Measurements from ENCODE around the gene GOLGA3. TPM values are rescaled to one million over a fixed set of nuclear protein-coding genes. Genes with fewer than 3 reads are reported as not detected.

Gene GOLGA3, protein sequence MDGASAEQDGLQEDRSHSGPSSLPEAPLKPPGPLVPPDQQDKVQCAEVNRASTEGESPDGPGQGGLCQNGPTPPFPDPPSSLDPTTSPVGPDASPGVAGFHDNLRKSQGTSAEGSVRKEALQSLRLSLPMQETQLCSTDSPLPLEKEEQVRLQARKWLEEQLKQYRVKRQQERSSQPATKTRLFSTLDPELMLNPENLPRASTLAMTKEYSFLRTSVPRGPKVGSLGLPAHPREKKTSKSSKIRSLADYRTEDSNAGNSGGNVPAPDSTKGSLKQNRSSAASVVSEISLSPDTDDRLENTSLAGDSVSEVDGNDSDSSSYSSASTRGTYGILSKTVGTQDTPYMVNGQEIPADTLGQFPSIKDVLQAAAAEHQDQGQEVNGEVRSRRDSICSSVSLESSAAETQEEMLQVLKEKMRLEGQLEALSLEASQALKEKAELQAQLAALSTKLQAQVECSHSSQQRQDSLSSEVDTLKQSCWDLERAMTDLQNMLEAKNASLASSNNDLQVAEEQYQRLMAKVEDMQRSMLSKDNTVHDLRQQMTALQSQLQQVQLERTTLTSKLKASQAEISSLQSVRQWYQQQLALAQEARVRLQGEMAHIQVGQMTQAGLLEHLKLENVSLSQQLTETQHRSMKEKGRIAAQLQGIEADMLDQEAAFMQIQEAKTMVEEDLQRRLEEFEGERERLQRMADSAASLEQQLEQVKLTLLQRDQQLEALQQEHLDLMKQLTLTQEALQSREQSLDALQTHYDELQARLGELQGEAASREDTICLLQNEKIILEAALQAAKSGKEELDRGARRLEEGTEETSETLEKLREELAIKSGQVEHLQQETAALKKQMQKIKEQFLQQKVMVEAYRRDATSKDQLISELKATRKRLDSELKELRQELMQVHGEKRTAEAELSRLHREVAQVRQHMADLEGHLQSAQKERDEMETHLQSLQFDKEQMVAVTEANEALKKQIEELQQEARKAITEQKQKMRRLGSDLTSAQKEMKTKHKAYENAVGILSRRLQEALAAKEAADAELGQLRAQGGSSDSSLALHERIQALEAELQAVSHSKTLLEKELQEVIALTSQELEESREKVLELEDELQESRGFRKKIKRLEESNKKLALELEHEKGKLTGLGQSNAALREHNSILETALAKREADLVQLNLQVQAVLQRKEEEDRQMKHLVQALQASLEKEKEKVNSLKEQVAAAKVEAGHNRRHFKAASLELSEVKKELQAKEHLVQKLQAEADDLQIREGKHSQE (N-terminal part only)
- total RNA-seq: 74.8 and 82.4 TPM in 2 replicates

DNA sequence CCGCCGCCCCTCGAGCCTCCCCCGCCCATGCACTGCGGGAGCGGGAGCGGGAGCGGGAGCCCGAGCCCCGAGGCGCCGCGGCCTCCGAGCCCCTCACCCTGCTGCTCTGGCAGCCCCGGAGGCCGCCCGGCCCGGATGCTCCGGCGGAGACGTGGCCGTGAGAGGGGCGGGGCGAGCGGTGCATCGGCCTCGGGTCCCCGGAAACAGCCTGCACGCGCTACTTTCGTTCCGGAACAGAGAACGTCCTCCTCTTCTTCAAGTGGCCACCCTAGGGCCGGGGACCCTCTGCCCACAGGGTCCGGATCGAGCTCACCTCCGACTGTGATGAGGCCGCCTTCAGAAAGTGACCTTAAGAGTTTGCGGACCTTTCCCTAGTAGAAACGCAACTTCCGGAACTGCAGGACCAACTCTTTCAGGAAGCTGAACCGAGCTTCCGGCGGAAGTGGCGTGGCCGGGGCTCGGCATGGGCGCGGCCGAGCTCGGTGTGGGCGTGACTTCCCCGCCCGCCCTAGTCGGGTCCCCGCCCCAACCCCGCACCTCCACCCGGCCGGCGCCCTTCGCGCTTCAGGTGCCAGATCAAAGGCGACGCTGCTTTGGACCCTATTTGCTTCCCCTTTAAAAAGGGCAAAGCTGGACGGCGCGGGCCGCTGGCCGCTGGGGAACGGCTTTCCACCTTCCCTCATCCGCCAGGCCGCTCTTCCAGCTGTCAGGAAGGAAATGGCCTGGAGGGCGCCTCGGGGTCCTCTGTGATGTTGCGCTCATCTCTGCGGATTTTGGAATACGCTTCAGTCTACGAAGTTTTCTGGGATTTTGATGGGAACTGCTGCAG is at the start of gene GOLGA3:
Gene GOLGA3 (minus strand): TSS at position 164 of the 829 bp plus-strand sequence. CDS start 6,741 bp downstream, outside the sequence.

DNA sequence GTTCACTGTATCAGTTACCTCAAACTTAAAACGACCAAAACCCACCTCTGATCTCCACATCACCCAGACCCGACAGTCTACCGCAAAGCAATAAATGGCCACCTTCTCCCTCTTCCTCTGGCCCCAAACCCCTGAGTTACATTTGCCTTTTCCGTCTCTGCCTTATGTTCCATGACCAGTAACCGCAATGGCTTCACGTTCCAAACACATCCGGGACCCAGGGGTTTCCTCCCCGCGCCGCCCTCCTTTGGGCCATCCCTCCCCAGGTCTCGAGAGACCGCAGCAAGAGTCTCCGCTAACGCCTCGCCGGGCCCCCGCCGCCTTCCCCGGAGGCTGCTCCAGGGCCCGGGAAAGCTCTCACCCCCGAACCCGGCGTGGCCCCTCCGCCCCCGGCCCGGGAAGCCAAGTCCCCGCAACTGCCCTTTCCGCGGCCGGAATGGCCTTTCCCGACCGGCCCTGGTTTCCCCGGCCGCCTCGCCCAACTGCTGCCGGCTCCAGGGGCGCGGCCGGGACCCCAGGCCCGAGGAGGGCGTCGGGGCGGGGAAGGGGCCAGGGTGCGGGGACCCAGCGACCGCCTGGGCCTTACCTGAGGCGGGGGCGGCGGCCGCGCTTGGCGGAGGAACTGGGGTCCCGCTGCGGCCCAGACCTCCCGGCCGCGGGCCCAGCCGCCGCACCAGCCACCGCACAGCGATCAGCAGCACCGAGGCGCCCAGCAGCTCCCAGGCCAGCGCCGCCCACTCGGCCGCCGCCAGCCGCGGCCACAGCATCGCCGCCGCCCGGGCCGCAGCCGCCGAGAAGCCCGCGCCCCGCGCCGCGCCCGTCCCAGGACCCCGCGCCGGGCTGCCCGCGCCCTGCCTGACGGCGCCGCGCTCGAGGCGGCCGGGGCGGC is 67.4 kb downstream of the GOLGA3 start, which contains the start of gene ANKLE2:
Gene ANKLE2 (minus strand): TSS at position 801 of the 889 bp plus-strand sequence. CDS start 34 bp downstream, at position 767.

Other genes starting within 250 kb of the GOLGA3 start
- not detected in 2 replicates for gene LRCOL1, start 218.3 kb downstream of the GOLGA3 start, total RNA-seq
- not detected in 2 replicates for gene P2RX2, start 210.1 kb downstream of the GOLGA3 start, total RNA-seq
- gene POLE, start 141.5 kb downstream of the GOLGA3 start, total RNA-seq: 6.7 and 12.4 TPM in 2 replicates
- 17.2 and 24.9 TPM in 2 replicates for gene PXMP2, start 141.3 kb downstream of the GOLGA3 start, total RNA-seq
- 14.8 and 17.5 TPM in 2 replicates for gene PGAM5, start 118.0 kb downstream of the GOLGA3 start, total RNA-seq
- 26.6 and 31.8 TPM in 2 replicates for gene ANKLE2, start 67.0 kb downstream of the GOLGA3 start, total RNA-seq
- 19.7 and 22.3 TPM in 2 replicates for gene CHFR, start 58.7 kb upstream of the GOLGA3 start, total RNA-seq
- 6.9 and 14.0 TPM in 2 replicates for gene ZNF605, start 127.4 kb upstream of the GOLGA3 start, total RNA-seq
- 5.8 and 9.6 TPM in 2 replicates for gene ZNF26, start 157.5 kb upstream of the GOLGA3 start, total RNA-seq
- 11.6 and 14.4 TPM in 2 replicates for gene ZNF84, start 208.6 kb upstream of the GOLGA3 start, total RNA-seq